Measurements from ENCODE around the gene PIP5K1B. TPM values are rescaled to one million over a fixed set of nuclear protein-coding genes. Genes with fewer than 3 reads are reported as not detected.

The PIP5K1B gene
- total RNA-seq, 1 donor from 2014 or later: 71.9 TPM

DNA sequence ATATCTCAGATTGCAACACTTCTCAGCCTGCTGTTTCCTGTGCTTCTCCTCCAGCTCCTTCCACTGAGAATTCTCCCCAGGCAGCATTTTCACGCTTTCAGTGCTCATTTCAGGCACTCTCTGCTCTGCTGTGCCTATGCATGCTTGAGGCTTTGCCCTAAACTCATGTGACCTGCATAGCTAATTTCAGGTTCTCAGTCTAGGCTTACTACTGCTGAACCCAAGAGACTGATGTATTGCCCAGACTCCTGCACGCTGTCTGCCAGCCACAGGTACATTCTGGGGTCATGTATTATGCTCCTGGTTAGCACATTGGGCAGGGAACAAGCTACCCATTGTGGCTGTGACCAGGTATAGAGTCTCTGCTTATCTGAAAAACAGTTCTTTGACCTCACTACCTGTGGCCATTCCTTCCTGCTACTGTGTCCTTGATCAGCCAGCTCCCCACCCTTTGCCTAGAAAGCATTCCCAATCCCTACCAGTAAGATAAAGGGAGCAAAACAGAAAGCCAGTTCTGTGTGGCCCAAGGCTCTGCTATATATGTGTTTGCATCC is 34.7 kb downstream of the PIP5K1B start:
- Histone ChIP-seq H3K27ac (replicated peaks) (peak overlapping the region; percentile 84), H3K4me3 (no peak overlapping the region), H3K9me3 (replicated peaks) (no peaks in the 10 kb centered on the region), H3K36me3 (no peaks in the 10 kb centered on the region), H3K27me3 (ENCODE audit: low read depth) (no peaks in the 10 kb centered on the region), H3K4me1 (peaks cover 68% of the 10 kb centered on the region)
- intact Hi-C loops (cut with micrococcal nuclease): no loop called here
- TF ChIP-seq, protein P1, sequence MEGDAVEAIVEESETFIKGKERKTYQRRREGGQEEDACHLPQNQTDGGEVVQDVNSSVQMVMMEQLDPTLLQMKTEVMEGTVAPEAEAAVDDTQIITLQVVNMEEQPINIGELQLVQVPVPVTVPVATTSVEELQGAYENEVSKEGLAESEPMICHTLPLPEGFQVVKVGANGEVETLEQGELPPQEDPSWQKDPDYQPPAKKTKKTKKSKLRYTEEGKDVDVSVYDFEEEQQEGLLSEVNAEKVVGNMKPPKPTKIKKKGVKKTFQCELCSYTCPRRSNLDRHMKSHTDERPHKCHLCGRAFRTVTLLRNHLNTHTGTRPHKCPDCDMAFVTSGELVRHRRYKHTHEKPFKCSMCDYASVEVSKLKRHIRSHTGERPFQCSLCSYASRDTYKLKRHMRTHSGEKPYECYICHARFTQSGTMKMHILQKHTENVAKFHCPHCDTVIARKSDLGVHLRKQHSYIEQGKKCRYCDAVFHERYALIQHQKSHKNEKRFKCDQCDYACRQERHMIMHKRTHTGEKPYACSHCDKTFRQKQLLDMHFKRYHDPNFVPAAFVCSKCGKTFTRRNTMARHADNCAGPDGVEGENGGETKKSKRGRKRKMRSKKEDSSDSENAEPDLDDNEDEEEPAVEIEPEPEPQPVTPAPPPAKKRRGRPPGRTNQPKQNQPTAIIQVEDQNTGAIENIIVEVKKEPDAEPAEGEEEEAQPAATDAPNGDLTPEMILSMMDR (IDR thresholded peaks at IDR 0.05; ENCODE audit: borderline replicate concordance): no peak
- DNase-seq: no peak

DNA sequence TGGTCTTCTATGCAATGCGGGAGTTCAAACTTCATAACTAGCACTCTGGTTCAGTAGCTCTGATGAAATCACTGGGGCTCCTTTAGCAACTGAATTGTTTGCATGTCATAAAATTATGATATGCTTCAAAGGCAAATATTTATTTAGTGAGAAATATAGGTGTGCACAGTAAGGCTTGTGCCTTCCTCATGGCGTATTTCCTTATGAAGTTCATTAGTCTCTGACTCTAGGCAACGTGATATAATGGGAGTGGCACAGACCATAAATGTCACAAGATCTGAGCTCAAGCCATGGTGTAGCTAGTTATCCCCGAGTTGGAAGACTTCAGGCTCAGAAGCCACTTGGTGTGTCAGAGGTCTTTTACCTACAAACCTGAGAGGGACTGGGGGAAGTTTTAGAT is 35.5 kb downstream of the PIP5K1B start:
- no peak for DNase-seq
- no peaks in the 10 kb centered on the region for H3K36me3 ChIP-seq
- peak overlapping the region; percentile 84 for H3K27ac ChIP-seq (replicated peaks)
- H3K9me3 ChIP-seq (replicated peaks): no peaks in the 10 kb centered on the region
- no peak overlapping the region for H3K4me3 ChIP-seq
- intact Hi-C loops (cut with micrococcal nuclease): no loop called here
- H3K27me3 ChIP-seq (ENCODE audit: low read depth): no peaks in the 10 kb centered on the region
- TF ChIP-seq, protein P1 (IDR thresholded peaks at IDR 0.05; ENCODE audit: borderline replicate concordance): no peak
- H3K4me1 ChIP-seq: peaks cover 69% of the 10 kb centered on the region

GRCh38 chr9:68741234-68741633 is 36.2 kb downstream of the PIP5K1B start:
- H3K4me3 ChIP-seq: no peak overlapping the region
- intact Hi-C loops (cut with micrococcal nuclease): no loop called here
- no peaks in the 10 kb centered on the region for H3K27me3 ChIP-seq (ENCODE audit: low read depth)
- no peaks in the 10 kb centered on the region for H3K36me3 ChIP-seq
- H3K9me3 ChIP-seq (replicated peaks): no peaks in the 10 kb centered on the region
- DNase-seq: no peak
- TF ChIP-seq, protein P1 (IDR thresholded peaks at IDR 0.05; ENCODE audit: borderline replicate concordance): no peak
- H3K27ac ChIP-seq (replicated peaks): peak overlapping the region; percentile 84
- peaks cover 71% of the 10 kb centered on the region for H3K4me1 ChIP-seq

DNA sequence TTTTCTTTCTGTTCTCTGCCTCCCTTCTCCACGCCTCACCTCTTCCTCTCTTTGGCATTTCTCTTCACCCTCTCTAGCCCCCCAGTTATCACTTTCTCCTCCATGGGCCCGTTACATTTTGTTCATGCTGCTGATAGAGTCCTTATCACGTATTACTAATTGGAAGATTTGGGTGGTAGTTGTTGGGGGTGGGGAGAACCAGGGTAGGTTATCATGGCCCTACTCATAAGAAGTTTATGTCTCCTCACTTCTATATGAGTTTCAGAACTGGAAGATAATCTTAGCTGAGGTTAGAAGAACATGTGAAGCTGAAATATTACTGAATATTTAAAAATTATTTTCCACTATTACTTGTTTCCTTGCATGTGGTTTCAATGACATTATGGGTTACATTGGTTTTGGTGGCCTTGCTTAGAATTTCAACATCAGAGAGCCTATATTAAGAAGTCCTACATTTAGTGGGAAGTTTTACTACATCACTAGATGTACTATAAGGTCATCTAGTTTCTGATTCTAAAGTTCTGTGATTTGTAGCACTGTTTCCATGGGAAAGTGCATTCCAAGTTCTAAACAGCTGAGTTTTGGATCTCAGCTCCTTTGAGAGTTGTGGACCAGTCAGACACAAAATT is 36.8 kb downstream of the PIP5K1B start:
- H3K36me3 ChIP-seq: no peaks in the 10 kb centered on the region
- no peak for DNase-seq
- TF ChIP-seq, protein P1 (IDR thresholded peaks at IDR 0.05; ENCODE audit: borderline replicate concordance): no peak
- peak overlapping the region; percentile 84 for H3K27ac ChIP-seq (replicated peaks)
- H3K4me3 ChIP-seq: no peak overlapping the region
- H3K27me3 ChIP-seq (ENCODE audit: low read depth): no peaks in the 10 kb centered on the region
- H3K9me3 ChIP-seq (replicated peaks): no peaks in the 10 kb centered on the region
- intact Hi-C loops (cut with micrococcal nuclease): no loop called here
- peaks cover 76% of the 10 kb centered on the region for H3K4me1 ChIP-seq

DNA sequence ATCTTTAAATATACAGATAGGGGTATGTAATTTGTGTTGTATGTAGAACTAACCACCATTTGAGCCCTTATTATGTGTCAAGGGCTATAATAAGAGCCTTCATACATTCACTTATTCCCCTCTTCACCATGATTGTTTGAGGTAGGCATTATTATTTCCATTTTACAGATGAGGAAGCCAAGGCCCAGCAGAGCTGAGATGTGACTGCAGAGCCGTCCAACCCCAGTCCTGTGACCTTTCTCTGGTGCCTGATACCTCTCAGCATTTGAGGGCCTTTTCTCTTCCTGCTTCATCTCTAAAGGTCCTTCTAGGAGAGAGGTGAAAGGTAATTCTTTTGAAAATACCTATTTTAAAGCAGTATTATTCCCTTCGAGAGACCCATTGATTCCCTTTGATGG is 37.3 kb downstream of the PIP5K1B start:
- no peaks in the 10 kb centered on the region for H3K27me3 ChIP-seq (ENCODE audit: low read depth)
- H3K36me3 ChIP-seq: no peaks in the 10 kb centered on the region
- TF ChIP-seq, protein P1 (IDR thresholded peaks at IDR 0.05; ENCODE audit: borderline replicate concordance): no peak
- no peak for DNase-seq
- no peak overlapping the region for H3K4me3 ChIP-seq
- peak overlapping the region; percentile 84 for H3K27ac ChIP-seq (replicated peaks)
- intact Hi-C loops (cut with micrococcal nuclease): no loop called here
- peaks cover 81% of the 10 kb centered on the region for H3K4me1 ChIP-seq
- no peaks in the 10 kb centered on the region for H3K9me3 ChIP-seq (replicated peaks)

Measured in left ventricle myocardium inferior (tissue), 1 donor.